Stimulated activated CD4-positive, alpha-beta T cell treated with anti-CD3 and anti-CD28 coated beads, Interleukin-15, amount 100 ng/mL, for 48 hours (primary cell): ENCODE measurements around the gene EXOC4.

ENCODE experiments used
- DNase-seq, 2 donors: peaks; one replicate each; pipeline ENCODE4 v3.0.0-alpha.2; 2020; ENCODE audit warnings: low read depth in 2 of 2

Gene EXOC4

DNA sequence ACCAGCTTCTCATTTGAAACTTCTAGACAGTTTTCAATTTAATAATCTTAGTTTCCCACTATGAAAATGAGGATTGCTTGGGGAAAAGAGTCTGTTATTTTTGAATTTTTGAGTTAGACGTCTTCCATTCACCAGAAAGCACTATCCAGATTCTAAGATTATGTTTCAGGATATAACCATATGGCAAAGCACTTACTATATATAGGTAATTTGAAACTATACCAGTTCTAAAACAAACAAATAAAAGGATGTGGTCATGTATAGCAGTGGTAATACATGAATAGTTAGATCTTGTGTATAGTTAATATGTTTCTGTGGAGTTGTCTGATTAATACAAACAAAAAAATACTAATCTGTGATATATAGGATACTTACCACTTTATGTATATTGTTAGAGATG, 320.0 kb downstream of the EXOC4 start:
- no peak for DNase-seq

DNA sequence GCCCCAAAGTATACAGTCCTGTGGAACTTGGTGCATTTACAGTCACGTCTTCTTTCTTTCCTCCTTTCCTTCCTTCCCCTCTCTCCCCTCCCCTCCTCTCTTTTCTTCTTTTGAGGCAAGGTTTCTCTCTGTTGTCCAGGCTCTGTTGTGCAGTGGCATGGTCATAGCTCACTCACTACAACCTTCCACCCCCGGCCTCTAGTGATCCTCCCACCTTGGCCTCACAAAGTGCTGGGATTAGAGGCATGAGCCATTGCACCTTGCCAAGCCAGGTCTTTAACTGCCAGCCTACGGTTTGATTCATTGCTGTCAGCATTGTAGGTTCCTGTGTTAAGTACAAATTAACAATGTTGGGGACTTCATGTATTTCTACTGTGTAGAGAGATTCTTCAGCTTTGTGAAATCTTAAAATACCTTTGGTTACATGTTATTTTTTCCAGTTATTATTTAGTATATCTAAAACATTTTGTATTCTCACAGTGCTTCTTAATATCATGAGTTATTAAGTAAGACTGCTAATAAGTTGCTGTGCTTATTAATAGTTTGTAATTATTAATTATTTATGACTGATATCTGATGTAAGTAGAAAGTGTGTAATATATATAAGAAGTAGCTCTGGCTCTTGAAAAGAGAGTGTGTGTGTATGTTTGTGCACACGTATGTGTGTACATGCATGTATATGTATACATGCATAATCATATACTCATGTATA, 320.8 kb downstream of the EXOC4 start:
- DNase-seq, result no peak

DNA sequence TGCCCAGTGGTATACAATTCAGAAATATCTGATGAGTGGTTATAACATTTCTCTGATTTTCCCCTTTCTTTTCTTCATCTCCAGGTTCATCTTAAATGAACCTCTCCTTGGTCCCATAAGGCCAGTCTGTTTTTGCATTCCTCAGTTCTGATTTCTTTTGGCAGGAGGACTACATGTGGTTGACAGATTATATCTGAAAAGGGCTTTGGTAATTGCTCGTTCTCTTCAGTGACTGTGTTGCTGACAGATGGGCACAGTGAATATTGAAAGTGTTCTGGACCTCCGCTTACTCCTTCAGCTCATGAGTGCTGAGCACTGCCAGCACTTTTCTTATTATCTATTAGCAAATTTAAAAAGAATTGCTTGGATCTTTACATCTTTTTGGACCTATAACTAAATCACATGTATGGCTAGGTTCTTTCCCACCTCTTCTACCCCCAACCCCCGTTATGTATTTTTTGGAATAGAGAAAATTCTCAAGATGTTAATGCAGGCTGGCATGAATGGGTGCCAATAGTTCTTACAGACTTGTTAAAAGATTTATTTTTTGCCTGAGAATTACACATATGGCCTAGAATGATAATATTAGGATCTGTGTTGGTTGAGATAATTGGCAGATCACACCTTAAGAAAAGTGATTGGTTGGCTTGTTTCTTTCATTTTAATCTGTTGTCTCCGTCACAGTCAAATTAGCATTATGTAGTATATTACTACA, 323.0 kb downstream of the EXOC4 start:
- DNase-seq, result no peak

DNA sequence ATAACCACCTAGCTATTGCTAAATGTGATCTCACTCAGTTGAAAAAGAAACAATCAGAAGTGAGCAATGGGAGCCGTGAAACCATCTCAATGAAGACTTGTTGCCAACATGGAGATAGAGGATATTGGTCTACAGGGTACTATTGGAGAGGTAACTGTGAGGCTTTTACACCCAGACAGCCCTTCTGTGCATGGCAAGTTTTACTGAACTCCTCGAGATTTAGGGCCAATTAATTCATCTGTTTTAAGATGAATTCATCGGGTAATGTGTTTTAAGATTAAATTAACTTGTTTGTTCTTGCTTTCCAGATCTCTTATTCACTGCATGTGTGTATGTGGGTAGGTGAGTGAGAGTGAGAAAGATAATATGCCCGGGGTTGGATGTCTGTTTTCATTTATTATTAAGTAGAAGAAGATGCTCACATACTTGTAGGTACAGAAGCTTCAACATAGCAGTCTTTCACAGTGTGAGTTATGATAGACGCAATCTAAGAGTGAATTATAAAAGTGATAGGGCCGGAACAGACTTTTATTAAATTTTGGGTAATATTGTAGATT, 323.8 kb downstream of the EXOC4 start:
- no peak for DNase-seq

DNA sequence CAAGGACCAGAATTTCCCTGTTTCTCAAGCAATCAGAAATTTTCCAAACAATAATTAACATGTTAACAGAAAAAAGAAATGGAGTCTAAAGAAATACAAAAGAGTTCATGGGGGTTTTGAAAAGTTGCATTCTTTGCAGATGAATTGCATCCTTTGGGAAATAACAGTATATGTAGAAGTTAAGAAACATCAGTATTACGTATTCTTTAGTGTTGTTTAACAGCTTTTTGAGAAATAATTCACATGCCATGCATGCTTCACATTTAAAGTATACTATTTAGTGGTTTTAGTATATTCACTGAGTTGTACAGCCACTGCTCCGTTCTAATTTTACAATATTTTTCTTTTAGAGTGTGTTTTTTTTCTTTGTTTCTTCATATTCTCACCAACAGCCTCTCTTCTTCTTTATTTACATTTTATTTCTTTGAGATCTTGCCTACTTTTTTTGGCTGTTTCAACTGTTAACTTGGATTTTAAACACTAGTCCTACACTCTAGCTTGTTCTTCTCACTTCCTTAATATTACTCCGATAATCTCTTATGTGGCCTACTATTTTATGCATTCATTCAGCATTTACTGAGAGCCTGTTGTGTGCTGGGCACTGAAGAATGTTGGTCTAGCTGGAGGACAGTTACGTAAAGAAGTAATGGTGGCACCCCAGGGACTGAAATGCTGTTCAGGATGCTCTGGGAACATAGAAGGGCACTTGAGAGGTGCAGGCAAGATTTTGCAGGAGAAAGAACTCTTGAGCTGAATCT, 330.1 kb downstream of the EXOC4 start:
- no peak for DNase-seq

DNA sequence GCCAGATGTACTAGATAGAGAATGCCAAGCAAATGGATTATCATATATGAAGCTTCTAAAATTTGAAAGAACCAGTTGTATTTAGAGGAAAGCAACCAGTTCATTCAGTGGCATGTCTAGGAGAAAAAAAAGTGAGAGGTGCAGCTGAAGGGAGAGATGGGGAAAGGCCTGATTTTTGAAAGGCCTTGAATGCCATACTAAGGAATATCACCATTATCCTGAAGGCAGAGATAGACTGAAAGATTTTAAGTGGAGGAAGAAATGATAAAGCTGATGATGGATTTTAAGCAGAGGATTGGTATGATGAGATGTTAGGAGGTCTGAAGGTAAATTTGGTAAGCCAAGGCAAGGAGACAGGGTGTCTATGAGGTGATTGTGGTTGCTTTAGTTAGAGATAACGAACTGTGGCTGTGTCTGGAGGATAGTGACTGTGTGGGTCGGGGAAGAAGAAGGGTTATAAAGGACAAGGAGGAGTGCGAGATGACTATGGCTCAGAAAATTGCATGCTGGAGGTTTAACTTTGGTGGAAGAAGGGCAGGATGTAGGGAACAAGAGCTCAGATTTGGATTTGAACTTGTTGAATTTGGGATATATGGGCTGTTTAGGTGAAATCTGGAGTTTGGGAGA, 330.8 kb downstream of the EXOC4 start:
- no peak for DNase-seq

DNA sequence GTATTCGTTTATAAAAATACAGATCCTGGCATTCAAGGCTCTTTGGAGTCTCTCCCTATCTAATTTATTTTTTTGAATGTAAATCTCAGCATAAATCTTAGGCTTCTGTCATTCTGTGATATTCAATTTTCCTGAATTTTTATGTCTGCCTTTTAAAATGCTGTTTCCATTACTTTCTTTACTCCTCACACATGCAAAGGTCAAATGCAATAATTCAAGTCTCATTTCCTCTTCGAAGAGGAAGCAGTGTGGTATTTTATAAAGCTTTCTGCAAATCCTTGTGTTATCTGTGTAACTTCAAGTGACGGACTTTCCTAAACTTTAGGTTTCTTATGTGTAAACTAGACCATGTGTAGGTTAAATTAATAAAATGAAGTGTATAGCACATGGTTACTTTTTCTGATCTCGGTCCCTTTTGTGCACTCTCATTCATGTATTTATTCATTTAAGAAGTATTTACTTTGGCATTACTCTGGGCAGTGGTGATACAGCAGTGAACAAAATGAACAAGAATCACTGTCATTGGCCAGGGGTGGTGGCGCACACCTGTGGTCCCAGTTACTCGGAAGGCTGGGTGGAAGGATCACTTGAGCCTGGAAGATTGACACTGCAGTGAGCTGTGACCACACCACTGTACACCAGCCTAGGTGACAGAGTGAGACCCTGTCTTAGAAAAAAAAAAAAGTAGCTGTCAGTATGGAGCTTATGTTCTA, 332.2 kb downstream of the EXOC4 start:
- DNase-seq, result no peak

DNA sequence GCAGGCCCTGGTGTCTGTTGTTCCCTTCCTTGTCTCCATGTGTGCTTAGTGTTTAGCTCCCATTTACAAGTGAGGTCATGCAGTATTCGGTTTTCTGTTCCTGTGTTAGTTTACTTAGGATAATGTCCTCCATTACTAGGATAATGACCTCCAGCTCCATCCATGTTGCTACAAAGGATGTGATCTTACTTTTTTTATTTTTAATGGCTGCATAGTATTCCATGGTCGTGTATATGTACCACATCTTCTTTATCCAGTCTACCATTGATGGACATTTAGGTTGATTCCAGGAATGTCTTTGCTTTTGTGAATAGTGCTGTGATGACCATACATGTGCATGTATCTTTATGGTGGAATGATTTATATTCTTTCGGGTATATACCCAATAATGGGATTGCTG, 333.4 kb downstream of the EXOC4 start:
- DNase-seq, result no peak

DNA sequence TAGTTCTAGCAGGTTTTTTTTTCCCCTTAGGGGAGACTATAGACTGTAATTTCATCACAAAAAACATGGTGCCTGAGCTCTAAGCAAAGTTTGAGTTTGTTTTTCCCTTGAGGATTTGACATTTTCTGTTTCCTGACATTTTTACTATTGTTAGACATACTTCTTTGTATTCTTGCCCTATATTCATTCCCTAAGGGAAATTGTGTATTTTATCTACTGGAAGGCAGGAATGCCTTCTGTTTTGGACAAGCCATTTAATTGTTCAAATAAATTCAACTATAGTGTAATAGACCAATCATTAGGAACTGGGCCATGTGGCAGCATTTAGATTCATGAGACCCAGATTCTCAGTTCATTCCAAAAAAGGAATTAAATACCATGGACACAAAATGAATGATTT, 335.0 kb downstream of the EXOC4 start:
- no peak for DNase-seq

DNA sequence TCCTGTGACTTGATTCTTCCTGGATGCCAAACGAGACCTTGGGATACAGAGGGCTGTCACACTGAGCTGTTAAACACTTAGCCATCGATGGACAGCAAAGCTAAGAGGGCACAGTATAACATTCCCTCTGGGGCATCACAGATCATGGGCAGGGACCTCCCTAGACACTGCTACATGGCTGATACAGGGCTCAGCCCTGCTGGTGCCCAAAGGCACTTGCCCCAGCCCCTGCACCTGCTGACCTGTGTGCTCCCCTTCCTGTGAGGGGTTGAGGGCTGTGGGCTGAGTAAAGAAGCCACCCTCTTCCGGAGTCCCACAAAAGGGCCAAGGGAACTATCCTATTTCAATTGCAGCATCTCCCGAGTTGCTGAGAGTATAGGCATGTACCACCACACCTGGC, 337.9 kb downstream of the EXOC4 start:
- DNase-seq, result no peak

DNA sequence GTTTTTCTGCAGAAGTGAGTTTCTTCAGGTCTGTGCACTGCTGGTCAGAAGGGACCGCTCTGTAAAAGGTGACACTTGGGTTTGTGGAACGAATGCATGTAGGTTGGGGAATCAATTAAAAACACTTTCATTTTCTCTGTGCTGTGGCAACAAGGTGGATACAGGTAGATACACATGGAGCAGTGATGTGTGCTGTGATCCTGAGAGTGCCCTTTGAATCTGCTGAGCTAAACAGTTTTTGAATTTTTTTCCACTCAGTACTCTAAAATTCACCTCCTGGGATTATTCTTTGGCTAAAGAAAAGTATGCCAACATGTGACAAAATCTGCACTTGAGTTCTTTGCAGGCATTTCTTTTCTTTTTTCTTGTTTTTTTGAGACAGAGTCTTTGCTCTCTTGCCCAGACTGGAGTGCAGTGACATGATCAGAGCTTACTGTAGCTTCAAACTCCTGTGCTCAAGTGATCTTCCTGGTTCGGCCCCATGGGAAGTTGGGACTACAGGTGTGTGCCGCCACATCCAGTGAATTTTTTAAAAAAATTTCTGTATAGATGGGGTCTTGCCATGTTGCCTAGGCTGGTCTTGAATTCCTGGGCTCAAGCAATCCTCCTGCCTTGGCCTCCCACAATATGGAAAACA, 338.9 kb downstream of the EXOC4 start:
- no peak for DNase-seq

DNA sequence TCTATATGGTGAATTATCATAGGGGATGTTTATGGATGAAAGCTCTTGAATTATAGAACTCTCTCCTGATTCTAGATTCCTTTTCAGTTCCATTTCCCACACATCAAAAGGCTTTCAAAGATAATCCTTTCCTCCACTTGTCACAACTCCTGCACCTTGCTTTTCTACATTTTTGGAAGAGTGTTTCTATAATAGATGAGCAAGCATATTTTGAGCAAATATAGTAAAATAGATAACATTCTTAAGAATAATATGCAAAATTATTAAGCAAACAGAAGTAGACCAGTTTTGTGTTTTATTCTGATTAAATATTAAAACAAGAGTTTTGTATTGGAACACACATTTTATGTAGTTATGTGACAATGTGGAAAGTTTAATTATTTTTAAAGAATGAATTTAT, 340.7 kb downstream of the EXOC4 start:
- no peak for DNase-seq

DNA sequence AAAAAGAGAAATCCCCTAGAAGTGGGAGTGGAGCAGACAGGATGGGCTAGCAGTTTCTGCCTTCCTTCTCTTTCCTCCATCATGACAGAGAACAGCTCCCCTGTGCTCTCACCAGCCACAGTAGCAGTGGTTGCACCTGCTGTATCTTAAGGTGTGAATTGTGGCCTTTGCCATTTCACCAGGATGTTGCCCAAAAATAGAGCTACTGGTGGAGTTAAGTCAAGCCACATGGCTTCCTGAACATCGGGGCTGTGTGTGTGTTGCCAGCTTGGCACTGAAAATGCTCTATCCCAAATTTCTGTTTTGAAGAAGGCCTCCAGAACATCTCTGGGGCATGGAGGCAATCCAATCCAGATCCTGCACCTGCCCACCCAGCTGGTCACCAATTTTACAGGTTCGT, 348.7 kb downstream of the EXOC4 start:
- DNase-seq, result no peak

DNA sequence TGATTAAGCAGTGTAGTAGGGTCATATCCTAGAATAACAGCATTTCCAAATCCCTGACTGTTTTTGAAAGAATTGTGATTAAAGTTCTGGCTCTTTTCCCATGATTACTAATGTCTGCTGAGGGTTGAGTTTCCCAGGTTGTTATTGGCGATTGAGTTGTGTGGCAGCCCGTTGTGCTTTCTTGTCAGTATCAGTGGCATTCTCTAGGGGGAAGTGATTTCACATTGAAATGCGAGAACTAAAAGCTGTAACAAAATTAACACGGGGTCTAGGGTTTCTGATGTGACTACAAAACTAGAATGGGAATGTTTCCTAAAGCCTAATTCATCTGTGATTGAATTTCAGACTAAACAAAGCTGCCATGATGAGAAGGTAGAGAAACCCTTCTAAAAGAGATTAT, 349.4 kb downstream of the EXOC4 start:
- DNase-seq, result no peak

DNA sequence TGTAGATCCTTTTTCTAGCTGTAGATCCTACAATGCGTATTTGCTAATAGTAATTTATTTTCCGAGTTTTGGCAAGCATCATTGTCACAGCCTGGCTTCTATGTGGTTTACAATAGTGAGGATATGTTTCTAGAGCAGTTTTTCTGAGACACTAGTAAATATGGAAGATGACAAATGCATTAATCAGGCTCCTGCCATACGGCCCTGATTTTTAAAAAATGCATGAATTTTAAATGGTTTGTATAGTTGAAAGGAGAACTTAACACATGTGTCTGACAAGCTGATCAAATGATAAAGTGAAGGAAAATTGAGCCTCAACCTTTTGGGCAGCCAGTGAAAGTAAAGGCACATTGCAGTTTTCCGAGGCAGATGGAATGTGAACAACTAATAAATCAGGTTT, 354.1 kb downstream of the EXOC4 start:
- DNase-seq, result no peak

DNA sequence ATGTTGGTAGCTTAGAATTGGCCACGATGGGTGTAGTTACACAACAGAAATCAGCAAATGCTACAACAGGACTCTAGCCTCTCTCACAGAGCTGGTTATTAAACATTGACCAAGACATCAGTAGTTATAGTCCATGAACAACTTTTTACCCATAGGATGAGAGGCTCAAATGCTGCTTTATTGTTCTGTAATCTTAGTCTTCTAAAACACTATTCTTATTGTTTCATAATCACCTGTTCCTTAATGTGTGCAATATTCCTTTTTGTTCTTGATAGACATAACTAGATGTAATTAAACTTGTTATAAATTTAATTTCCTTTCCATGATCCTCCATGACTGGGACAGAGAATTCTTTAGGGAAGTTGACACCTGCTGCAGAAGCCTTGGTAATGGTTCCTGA, 356.9 kb downstream of the EXOC4 start:
- no peak for DNase-seq

DNA sequence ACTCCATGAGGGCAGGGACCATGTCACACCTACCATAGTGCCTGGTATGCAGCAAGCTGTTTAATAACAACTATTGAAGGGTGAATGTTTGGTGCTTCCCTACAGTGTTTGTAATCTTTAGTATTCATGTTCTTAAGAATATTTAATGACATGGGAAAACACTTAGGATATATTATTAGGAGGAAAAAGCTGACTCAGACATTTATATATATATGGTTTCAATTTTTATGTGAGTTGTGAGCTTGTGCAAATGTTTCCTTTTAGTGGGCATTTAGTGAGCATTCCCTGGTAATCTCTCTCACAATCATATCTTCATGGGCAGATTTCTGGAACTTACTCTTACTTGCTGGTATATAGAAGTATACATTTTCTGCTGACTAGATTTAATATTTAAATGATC, 359.1 kb downstream of the EXOC4 start:
- DNase-seq, result no peak

DNA sequence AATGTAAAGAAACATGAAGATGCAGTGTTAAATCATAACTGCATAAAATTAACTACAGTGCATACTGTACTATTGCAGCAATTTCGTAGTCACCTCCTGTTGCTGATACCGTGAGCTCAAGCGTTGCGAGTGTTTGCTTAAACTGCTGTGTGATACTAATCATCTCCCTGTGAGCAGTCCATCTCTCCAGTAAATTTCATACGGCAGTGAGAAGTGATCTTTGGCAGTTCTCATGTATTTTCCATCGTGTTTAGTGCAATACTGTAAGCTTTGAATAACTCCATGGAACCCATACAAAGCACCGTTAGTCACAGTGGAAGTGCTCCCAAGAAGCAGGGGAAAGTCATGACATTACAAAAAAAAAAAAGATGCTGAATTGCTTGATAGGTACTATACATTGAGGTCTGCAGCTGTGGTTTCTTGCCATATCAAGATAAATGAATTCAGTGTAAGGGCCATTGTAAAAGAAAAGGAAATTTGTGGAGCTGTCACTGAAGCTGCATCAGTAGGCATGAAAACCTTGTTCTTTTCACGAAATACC, 360.4 kb downstream of the EXOC4 start:
- DNase-seq, result no peak

DNA sequence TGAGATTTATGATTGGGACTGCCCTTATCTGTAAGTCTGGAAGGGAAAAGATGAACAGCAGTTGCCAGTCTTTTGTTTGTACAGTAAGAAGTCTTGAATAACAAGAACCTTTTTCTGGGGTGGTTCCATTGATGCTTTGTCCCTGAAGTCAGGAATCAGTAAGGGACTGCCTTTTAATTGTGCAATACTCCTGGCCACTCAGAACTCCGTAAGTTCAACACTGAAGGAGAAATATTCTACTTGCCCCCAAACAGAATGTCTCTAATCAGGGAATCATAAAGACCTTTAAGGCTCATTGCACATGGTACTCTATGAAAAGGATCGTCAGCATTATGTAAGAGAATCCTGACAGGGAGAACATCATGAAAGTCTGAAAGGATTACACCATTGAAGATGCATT, 361.4 kb downstream of the EXOC4 start:
- no peak for DNase-seq

DNA sequence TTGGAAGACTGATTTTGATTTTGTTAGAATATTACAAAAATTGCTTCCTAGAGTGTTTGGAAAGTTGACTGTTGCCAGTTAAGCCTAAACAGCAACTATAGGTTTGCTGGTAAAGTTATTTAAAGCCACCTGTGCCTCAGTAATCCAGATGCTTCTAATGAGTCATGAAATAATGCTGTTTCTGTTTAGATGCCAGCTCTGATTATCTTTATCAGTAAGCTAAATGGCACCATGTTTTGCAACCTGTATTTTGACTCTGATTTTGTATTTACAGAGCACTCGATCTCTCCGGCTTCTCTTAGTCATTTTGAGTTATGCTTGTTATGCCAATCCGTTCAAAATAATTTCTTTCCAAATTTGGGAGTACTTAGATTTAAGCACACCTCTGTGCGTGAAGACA, 366.1 kb downstream of the EXOC4 start:
- no peak for DNase-seq

DNA sequence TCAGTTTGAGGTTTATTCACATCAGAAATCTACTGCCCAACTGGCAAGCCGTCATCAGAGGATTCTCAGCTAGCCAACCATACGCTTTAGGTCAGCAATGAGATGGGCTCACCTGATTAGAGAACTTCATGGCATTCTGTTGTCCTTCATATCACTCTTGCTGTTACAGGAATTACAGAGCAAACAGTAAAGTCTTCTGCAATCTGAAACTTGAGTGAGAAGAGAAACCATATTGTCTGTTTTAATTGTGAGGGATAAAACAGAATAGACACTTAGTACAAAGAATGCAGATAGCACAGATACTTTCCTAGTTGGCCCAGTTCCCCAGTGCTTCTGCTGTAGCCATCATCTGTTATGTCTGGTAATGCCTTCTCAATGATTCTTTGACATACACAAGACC, 366.6 kb downstream of the EXOC4 start:
- no peak for DNase-seq
